ENCODE measurements around the gene ICAM5. TPM values are rescaled to one million over a fixed set of nuclear protein-coding genes. Genes with fewer than 3 reads are reported as not detected.

ICAM5 gene
- total and polyA plus RNA-seq, 9 of the 15 experiments (the other 6 are each of a cell fraction or from before 2014, with no cell fraction given): 0.10 to 114 (median 13.7) TPM

DNA sequence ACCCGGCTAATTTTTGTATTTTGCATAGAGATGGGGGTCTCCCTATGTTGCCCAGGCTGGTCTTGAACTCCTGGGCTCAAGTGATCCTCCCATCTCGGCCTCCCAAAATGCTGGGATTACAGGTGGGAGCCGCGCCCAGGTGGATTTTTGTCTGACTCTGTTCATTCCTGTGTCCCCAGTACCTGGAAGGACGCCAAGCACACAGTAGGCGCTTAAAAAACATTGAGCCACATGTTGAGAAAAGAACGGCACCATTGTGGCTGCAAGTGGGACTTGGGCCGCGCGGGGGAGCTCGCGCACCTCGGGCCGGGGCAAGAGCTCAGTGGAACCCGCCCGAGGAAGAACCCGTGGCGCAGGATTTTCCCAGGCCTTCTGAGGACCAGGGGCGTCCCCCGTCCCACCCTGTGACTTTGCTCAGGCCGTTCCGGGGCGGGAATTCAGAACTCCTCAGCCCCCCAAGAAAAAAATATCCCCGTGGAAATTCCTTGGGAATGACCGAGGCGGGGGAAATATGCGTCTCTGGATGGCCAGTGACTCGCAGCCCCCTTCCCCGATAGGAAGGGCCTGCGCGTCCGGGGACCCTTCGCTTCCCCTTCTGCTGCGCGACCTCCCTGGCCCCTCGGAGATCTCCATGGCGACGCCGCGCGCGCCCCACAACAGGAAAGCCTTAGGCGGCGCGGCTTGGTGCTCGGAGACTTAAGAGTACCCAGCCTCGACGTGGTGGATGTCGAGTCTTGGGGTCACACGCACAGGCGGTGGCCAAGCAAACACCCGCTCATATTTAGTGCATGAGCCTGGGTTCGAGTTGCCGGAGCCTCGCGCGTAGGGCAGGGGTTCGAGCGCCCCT, 20.2 kb upstream of the ICAM5 start (continued):
- TF ChIP-seq SNAPC5 (CRISPR knock-in tag; IDR thresholded peaks at IDR 0.05): no peak
- TF ChIP-seq ZKSCAN1 (IDR thresholded peaks at IDR 0.05; ENCODE audit: low read depth, low read length): peak; percentile 100
- TF ChIP-seq RAD21 (CRISPR knock-in tag; conservative IDR thresholded peaks at IDR 0.05 in 1 of 2, IDR thresholded peaks at IDR 0.05 in 1 of 2): peak; percentile 98 to 99
- TF ChIP-seq ZZZ3 (IDR thresholded peaks at IDR 0.05): no peak
- TF ChIP-seq ZNF740 (CRISPR knock-in tag; IDR thresholded peaks at IDR 0.05): 0 out of 2 replicates have a peak, but pooled peaks have one; percentile 33
- no peak for TF ChIP-seq ZNF740 (tag; IDR thresholded peaks at IDR 0.05)
- no peak for TF ChIP-seq PCBP2 (IDR thresholded peaks at IDR 0.05; ENCODE audit: low read depth, low read length, poor library complexity, severe bottlenecking)
- TF ChIP-seq, protein P1, sequence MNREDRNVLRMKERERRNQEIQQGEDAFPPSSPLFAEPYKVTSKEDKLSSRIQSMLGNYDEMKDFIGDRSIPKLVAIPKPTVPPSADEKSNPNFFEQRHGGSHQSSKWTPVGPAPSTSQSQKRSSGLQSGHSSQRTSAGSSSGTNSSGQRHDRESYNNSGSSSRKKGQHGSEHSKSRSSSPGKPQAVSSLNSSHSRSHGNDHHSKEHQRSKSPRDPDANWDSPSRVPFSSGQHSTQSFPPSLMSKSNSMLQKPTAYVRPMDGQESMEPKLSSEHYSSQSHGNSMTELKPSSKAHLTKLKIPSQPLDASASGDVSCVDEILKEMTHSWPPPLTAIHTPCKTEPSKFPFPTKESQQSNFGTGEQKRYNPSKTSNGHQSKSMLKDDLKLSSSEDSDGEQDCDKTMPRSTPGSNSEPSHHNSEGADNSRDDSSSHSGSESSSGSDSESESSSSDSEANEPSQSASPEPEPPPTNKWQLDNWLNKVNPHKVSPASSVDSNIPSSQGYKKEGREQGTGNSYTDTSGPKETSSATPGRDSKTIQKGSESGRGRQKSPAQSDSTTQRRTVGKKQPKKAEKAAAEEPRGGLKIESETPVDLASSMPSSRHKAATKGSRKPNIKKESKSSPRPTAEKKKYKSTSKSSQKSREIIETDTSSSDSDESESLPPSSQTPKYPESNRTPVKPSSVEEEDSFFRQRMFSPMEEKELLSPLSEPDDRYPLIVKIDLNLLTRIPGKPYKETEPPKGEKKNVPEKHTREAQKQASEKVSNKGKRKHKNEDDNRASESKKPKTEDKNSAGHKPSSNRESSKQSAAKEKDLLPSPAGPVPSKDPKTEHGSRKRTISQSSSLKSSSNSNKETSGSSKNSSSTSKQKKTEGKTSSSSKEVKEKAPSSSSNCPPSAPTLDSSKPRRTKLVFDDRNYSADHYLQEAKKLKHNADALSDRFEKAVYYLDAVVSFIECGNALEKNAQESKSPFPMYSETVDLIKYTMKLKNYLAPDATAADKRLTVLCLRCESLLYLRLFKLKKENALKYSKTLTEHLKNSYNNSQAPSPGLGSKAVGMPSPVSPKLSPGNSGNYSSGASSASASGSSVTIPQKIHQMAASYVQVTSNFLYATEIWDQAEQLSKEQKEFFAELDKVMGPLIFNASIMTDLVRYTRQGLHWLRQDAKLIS (CRISPR knock-in tag; IDR thresholded peaks at IDR 0.05): no peak
- TF ChIP-seq PHB2 (IDR thresholded peaks at IDR 0.05; ENCODE audit: low read depth): no peak
- peak; percentile 59; the same call in 1 of the 2 replicates for TF ChIP-seq RFX1 (IDR thresholded peaks at IDR 0.05)
- TF ChIP-seq, protein P2, sequence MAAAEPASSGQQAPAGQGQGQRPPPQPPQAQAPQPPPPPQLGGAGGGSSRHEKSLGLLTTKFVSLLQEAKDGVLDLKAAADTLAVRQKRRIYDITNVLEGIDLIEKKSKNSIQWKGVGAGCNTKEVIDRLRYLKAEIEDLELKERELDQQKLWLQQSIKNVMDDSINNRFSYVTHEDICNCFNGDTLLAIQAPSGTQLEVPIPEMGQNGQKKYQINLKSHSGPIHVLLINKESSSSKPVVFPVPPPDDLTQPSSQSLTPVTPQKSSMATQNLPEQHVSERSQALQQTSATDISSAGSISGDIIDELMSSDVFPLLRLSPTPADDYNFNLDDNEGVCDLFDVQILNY (CRISPR knock-in tag; IDR thresholded peaks at IDR 0.05): no peak
- TF ChIP-seq, protein P3, sequence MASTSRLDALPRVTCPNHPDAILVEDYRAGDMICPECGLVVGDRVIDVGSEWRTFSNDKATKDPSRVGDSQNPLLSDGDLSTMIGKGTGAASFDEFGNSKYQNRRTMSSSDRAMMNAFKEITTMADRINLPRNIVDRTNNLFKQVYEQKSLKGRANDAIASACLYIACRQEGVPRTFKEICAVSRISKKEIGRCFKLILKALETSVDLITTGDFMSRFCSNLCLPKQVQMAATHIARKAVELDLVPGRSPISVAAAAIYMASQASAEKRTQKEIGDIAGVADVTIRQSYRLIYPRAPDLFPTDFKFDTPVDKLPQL (IDR thresholded peaks at IDR 0.05; ENCODE audit: extremely low read depth, insufficient read length): no peak
- TF ChIP-seq MECOM (CRISPR knock-in tag; IDR thresholded peaks at IDR 0.05): no peak
- no peak for TF ChIP-seq ATF3 (IDR thresholded peaks at IDR 0.05)
- 0 out of 2 replicates have a peak, but pooled peaks have one; percentile 8 for TF ChIP-seq ATF3 (CRISPR knock-in tag; conservative IDR thresholded peaks at IDR 0.05)
- no peak for TF ChIP-seq MITF (IDR thresholded peaks at IDR 0.05)
- no peak for TF ChIP-seq ZNF408 (CRISPR knock-in tag; IDR thresholded peaks at IDR 0.05; ENCODE audit: low read depth)
- TF ChIP-seq PYGO2 (tag; IDR thresholded peaks at IDR 0.05): no peak

All from K562 (cell line).